ENCODE results near the gene EGR4.

Gene EGR4

DNA sequence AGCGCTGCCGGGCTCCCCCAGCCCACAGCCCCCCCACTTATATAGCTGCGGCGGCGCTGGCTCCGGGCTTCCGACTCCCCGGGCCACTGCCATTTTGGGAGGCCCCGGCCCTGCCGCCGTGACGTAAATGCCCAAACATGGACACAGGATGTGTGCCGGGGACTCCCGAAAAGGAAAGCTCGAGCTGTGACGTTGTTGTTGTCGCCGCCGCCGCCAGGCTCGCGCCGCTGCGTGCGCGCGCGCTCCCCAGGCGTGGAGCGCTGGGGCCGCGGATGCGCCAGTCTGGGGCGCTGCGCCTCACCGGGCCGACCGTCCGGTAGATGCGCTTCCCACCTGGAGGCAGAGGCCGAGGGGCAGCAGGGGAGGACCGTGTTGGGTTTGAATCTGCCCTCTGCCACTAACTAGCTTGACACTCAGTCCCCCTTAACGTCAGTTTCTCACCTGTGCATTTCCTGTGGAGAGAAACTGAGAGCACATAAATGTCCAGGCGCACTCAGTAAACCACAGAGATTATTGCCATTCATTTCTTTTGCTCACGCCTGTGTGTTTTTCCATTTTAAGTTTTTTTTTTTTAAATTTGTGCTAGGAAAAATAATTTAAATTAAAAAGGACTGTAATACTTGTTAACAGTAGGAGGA, at the start of gene EGR4:
EGR4 (minus strand) TSS at position 15 of the 638 bp plus-strand sequence. CDS start 231 bp downstream, outside the sequence.
- no peak within 1 kb of the TSS for H3K4me3 ChIP-seq (ENCODE audit: low read depth, low read length)
- no peak for TF ChIP-seq MYC (IDR thresholded peaks at IDR 0.05; ENCODE audit: low read depth, low read length)
- TF ChIP-seq, protein P1, sequence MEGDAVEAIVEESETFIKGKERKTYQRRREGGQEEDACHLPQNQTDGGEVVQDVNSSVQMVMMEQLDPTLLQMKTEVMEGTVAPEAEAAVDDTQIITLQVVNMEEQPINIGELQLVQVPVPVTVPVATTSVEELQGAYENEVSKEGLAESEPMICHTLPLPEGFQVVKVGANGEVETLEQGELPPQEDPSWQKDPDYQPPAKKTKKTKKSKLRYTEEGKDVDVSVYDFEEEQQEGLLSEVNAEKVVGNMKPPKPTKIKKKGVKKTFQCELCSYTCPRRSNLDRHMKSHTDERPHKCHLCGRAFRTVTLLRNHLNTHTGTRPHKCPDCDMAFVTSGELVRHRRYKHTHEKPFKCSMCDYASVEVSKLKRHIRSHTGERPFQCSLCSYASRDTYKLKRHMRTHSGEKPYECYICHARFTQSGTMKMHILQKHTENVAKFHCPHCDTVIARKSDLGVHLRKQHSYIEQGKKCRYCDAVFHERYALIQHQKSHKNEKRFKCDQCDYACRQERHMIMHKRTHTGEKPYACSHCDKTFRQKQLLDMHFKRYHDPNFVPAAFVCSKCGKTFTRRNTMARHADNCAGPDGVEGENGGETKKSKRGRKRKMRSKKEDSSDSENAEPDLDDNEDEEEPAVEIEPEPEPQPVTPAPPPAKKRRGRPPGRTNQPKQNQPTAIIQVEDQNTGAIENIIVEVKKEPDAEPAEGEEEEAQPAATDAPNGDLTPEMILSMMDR (IDR thresholded peaks at IDR 0.05; ENCODE audit: low read depth, low read length): no peak
- TF ChIP-seq, protein P2, sequence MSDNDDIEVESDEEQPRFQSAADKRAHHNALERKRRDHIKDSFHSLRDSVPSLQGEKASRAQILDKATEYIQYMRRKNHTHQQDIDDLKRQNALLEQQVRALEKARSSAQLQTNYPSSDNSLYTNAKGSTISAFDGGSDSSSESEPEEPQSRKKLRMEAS (IDR thresholded peaks at IDR 0.05; ENCODE audit: low read depth, low read length): no peak
- TF ChIP-seq POLR2A (IDR thresholded peaks at IDR 0.05; ENCODE audit: extremely low read depth, insufficient read length): no peak
- peak; percentile 26 for DNase-seq (ENCODE audit: low read depth)

DNA sequence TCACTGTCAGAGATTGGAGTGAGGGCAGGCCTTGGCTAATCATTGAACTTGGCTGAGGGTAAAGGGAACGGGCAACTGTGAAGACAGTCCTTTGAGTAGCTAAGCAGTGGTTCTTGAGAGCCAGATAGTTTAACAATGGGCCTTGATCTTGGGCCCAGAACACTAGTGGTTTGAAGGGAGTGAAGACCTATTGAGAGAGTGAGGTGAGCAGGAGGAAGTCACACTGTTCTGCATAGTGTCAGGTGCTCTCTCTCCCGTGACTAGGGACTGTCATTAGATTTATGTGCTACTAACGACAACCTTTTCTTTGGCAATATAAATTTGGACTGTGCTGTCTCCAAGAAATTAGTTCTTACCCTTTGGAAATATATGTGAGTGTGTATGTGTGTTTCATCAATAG, 47.7 kb upstream of the EGR4 start:
- TF ChIP-seq MYC (IDR thresholded peaks at IDR 0.05; ENCODE audit: low read depth, low read length) (no peak), POLR2A (IDR thresholded peaks at IDR 0.05; ENCODE audit: extremely low read depth, insufficient read length) (no peak)
- TF ChIP-seq, protein P2 (IDR thresholded peaks at IDR 0.05; ENCODE audit: low read depth, low read length): no peak
- TF ChIP-seq, protein P1 (IDR thresholded peaks at IDR 0.05; ENCODE audit: low read depth, low read length): no peak
- no peak for DNase-seq (ENCODE audit: low read depth)
- no peak overlapping the region for H3K4me3 ChIP-seq (ENCODE audit: low read depth, low read length)

DNA sequence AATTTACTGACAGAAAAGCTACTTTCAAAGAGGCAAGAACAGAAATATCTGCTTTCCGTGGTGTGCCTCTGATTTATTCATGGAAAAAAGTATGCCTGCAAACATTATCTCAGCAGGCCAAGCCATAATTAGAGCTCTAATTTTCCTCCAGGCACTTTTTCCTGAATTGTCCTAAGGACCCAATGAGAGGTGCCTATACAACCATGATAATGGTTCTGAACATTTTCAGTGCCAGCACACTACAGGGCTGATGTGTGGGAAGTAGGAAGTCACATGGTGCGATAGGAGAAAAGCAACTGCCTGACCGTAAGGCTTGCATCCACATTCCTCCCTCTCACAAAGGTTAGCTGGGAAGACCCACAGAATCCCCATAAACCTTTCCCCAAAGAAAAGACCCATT, 45.9 kb upstream of the EGR4 start:
- no peak for DNase-seq (ENCODE audit: low read depth)
- H3K4me3 ChIP-seq (ENCODE audit: low read depth, low read length): no peak overlapping the region
- TF ChIP-seq POLR2A (IDR thresholded peaks at IDR 0.05; ENCODE audit: extremely low read depth, insufficient read length) (no peak), MYC (IDR thresholded peaks at IDR 0.05; ENCODE audit: low read depth, low read length) (no peak)
- TF ChIP-seq, protein P1 (IDR thresholded peaks at IDR 0.05; ENCODE audit: low read depth, low read length): no peak
- TF ChIP-seq, protein P2 (IDR thresholded peaks at IDR 0.05; ENCODE audit: low read depth, low read length): 0 out of 2 replicates have a peak, but pooled peaks have one; percentile 9

DNA sequence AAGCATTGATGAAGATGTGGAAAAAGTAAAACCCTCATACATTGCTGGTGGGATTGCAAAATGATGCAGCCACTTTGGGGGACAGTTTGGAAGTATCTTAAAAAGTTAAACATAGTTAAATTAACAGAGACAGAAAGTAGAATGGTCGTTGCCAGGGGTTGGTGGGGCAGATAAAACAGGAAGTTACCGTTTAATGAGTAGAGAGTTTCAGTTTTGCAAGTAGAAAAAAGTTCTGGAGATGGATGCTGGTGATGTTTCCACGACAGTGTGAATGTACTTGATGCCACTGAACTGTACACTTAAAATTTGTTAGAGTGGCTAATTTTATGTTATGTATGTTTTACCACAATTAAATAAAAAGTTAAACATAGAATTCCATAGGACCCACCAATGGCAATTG, 44.5 kb upstream of the EGR4 start:
- DNase-seq (ENCODE audit: low read depth): peak; percentile 13

DNA sequence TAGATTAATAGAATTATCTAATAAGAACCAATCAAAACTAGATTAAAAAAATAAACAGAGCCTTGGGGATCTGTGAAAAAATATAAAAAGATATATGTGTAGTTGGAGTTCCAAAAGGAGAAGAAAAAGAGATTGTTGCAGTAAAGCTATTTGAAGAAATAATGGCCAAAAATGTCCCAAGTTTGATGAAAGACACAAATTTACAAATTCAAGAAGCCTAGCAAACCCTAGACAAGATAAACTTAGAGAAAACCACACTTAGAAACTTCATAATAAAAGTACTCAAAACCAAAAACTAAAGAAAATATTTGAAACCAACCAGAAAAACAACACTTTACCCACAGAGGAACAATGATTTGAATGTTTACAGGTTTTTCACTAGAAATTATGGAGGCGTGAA, 41.3 kb upstream of the EGR4 start:
- H3K4me3 ChIP-seq (ENCODE audit: low read depth, low read length): no peak overlapping the region
- TF ChIP-seq POLR2A (IDR thresholded peaks at IDR 0.05; ENCODE audit: extremely low read depth, insufficient read length) (no peak), MYC (IDR thresholded peaks at IDR 0.05; ENCODE audit: low read depth, low read length) (no peak)
- TF ChIP-seq, protein P2 (IDR thresholded peaks at IDR 0.05; ENCODE audit: low read depth, low read length): no peak
- TF ChIP-seq, protein P1 (IDR thresholded peaks at IDR 0.05; ENCODE audit: low read depth, low read length): no peak
- no peak for DNase-seq (ENCODE audit: low read depth)

More for the DNA sequence above, 44.5 kb upstream of the EGR4 start:
- no peak overlapping the region for H3K4me3 ChIP-seq (ENCODE audit: low read depth, low read length)
- TF ChIP-seq, protein P1 (IDR thresholded peaks at IDR 0.05; ENCODE audit: low read depth, low read length): no peak
- TF ChIP-seq MYC (IDR thresholded peaks at IDR 0.05; ENCODE audit: low read depth, low read length) (no peak), POLR2A (IDR thresholded peaks at IDR 0.05; ENCODE audit: extremely low read depth, insufficient read length) (no peak)
